GM12878 (cell line): Measurements from ENCODE around the gene CLECL1. TPM values are rescaled to one million over a fixed set of nuclear protein-coding genes. Genes with fewer than 3 reads are reported as not detected.
A peak's percentile ranks its signal among the peaks of the same experiment; 100 is the strongest.

ENCODE experiments used
- ATAC-seq: fragments of 200-7000 bp; cut with Tn5 transposase; 3 replicates; pipeline ENCODE4 v1.9.1; 2020; ENCODE audit warnings: mild to moderate bottlenecking, moderate library complexity
- BruUV-seq: library from RNA; stranded (reverse); fragments of 400-500 nt; replicated peaks from 2 replicates; lab custom pipeline; 2021; lab: Mats Ljungman, UMichigan
- CTCF ChIA-PET: fragments of 300-600 bp; sonication (Branson Sonifier 250); formaldehyde crosslinking; extraction: SDS; loops from one replicate; lab custom pipeline; 2021; ENCODE audit warnings: inconsistent platforms; lab: Yijun Ruan, JAX
- POLR2A ChIA-PET: fragments of 350-600 bp; formaldehyde crosslinking; extraction: SDS; loops from one replicate; lab custom pipeline; 2021; ENCODE audit warnings: inconsistent platforms; lab: Charles Lee
- RAD21 ChIA-PET: fragments of 300-600 bp; sonication (Branson Sonifier 250); formaldehyde crosslinking; loops from one replicate; lab custom pipeline; 2023; ENCODE audit warnings: antibody characterized with exemption; ENCODE audit not compliant: unreplicated experiment; lab: Charles Lee
- SMC1A ChIA-PET: fragments of 300-600 bp; sonication (Branson Sonifier 250); formaldehyde crosslinking; loops from one replicate; lab custom pipeline; 2023; ENCODE audit not compliant: unreplicated experiment, uncharacterized antibody; lab: Charles Lee
- DNase-seq: peaks from one replicate; pipeline ENCODE4 v3.0.0-alpha.2; 2011; ENCODE audit warnings: low read depth, low spot score
- FAIRE-seq: peaks from 3 replicates; lab custom pipeline; 2011; peaks lifted over from hg19 to GRCh38; lab: Jason Lieb, UNC
- H2AFZ ChIP-seq: 2 replicates; pipeline ENCODE4 v1.6.0; 2011; ENCODE audit warnings: low read depth, low read length, control low read depth; ENCODE audit not compliant: control insufficient read depth
- H3K27ac ChIP-seq: 2 replicates; pipeline ENCODE4 v1.5.1; 2011; ENCODE audit warnings: control low read depth; ENCODE audit not compliant: control insufficient read depth, insufficient read depth
- H3K27me3 ChIP-seq, 2 experiments: replicated peaks in 1 of 2; 2 replicates each; pipeline versions ENCODE4 v1.6.0 to v1.6.1; 2011; ENCODE audit warnings: low read length in 1 of 2; ENCODE audit not compliant: control insufficient read depth in 2 of 2, insufficient read depth in 2 of 2
- H3K36me3 ChIP-seq, 2 experiments: 2 replicates each; pipeline ENCODE4 v1.5.1; 2011; ENCODE audit warnings: low read length in 1 of 2; ENCODE audit not compliant: control insufficient read depth in 2 of 2, insufficient read depth in 2 of 2
- H3K4me1 ChIP-seq: 2 replicates; pipeline ENCODE4 v1.6.1; 2011; ENCODE audit warnings: mild to moderate bottlenecking, low read length, moderate library complexity, mixed read lengths; ENCODE audit not compliant: control insufficient read depth, insufficient read depth
- H3K4me2 ChIP-seq: 2 replicates; pipeline ENCODE4 v1.6.0; 2011; ENCODE audit warnings: control low read depth; ENCODE audit not compliant: control insufficient read depth, insufficient read depth
- H3K4me3 ChIP-seq: fragments of 200-600 bp; sonication (generic); 2 replicates; pipeline ENCODE4 v1.5.1; 2016
- H3K79me2 ChIP-seq: 2 replicates; pipeline ENCODE4 v1.6.0; 2011; ENCODE audit warnings: low read length; ENCODE audit not compliant: control insufficient read depth, insufficient read depth
- H3K9ac ChIP-seq: 2 replicates; pipeline ENCODE4 v1.8.0; 2011; ENCODE audit warnings: low read length, control low read depth, mixed read lengths; ENCODE audit not compliant: control insufficient read depth, insufficient read depth
- H3K9me3 ChIP-seq: replicated peaks from 3 replicates; pipeline ENCODE4 v1.5.1; 2011; ENCODE audit warnings: mild to moderate bottlenecking, low read length; ENCODE audit not compliant: control insufficient read depth, insufficient read depth
- H4K20me1 ChIP-seq: 2 replicates; pipeline ENCODE4 v1.6.0; 2011; ENCODE audit not compliant: control insufficient read depth, insufficient read depth
- CBX3 ChIP-seq: fragments of 200-600 bp; sonication (generic); IDR thresholded peaks from 2 replicates; pipeline ENCODE4 v1.6.1; 2016; ENCODE audit warnings: low read depth, borderline replicate concordance
- EED ChIP-seq: sonication (generic); IDR thresholded peaks from 2 replicates; pipeline ENCODE4 v1.6.1; 2016; ENCODE audit warnings: antibody characterized with exemption, low read depth
- FOXM1 ChIP-seq: IDR thresholded peaks from 2 replicates; pipeline ENCODE4 v1.6.1; 2012; ENCODE audit warnings: low read depth, mild to moderate bottlenecking, inconsistent platforms, low read length, moderate library complexity
- MTA3 ChIP-seq: IDR thresholded peaks from 2 replicates; pipeline ENCODE4 v1.6.1; 2012; ENCODE audit warnings: low read length, inconsistent platforms, borderline replicate concordance
- RAD21 ChIP-seq: IDR thresholded peaks from 2 replicates; pipeline ENCODE4 v1.6.1; 2011; ENCODE audit warnings: mild to moderate bottlenecking, low read depth, low read length, moderate library complexity; ENCODE audit not compliant: insufficient read depth
- RUNX3 ChIP-seq: IDR thresholded peaks from 2 replicates; pipeline ENCODE4 v1.6.1; 2012; ENCODE audit warnings: low read length, inconsistent platforms
- SMC3 ChIP-seq: IDR thresholded peaks from 2 replicates; pipeline ENCODE4 v1.6.1; 2011; ENCODE audit warnings: low read length, improper control_type of control experiment, borderline replicate concordance
- STAT3 ChIP-seq: IDR thresholded peaks from 2 replicates; pipeline ENCODE4 v1.6.1; 2011; ENCODE audit warnings: low read depth, low read length, improper control_type of control experiment
- YY1 ChIP-seq: IDR thresholded peaks from 2 replicates; pipeline ENCODE4 v1.6.1; 2011; ENCODE audit warnings: low read depth, mild to moderate bottlenecking, low read length
- WGBS: methylation state at CpG from one replicate; pipeline ENCODE4 v1.1.6; 2016; ENCODE audit warnings: low lambda C conversion rate; ENCODE audit not compliant: insufficient replicate concordance, insufficient coverage; ENCODE audit errors: missing lambda C conversion rate; 5-methylcytosine and 5-hydroxymethylcytosine counted together
- in situ Hi-C: fragments of 300-500 bp; cut with MboI; formaldehyde crosslinking; loops from 9 replicates; pipeline ENCODE4 v1.14.3; 2018; ENCODE audit warnings: mixed read lengths
- intact Hi-C: fragments of 100-400 bp; cut with micrococcal nuclease; formaldehyde crosslinking; loops from one replicate; pipeline ENCODE4 v1.14.2; 2022; ENCODE audit not compliant: unreplicated experiment
- polyA plus RNA-seq, 11 experiments: library from polyadenylated mRNA; depleted of rRNA in 4 of 11; unstranded in 6 of 11; stranded (reverse) in 5 of 11; fragments of >200 nt; fragmentation: Nextera tagmentation in 4 of 11; fragmentation: Illumina TruSeq in 1 of 11; extraction: Ambion mirVana in 4 of 11; extraction: Trizol in 1 of 11; gene quantifications; 1 replicate in 1 of 11; 2 replicates in 10 of 11; pipeline versions ENCODE4 v1.2.1 to v1.2.3, GENCODE V29; 2011 to 2016; ENCODE audit warnings: inconsistent platforms in 2 of 11, missing spikeins in 2 of 11, low read depth in 1 of 11
- total RNA-seq, 4 experiments: library from RNA; depleted of rRNA in 3 of 4; stranded (reverse); fragments of >200 nt in 3 of 4; fragmentation: Illumina TruSeq in 1 of 4; extraction: Trizol in 1 of 4; gene quantifications; 2 replicates each; pipeline versions ENCODE4 v1.2.1 to v1.2.3, GENCODE V29; 2013 to 2021
- TF ChIP-seq, protein P1 (sequence below), 3 experiments: IDR thresholded peaks in 2 of 3; conservative IDR thresholded peaks in 1 of 3; 2 replicates each; pipeline ENCODE4 v1.5.1; 2011; ENCODE audit warnings: low read depth in 3 of 3, low read length in 3 of 3, mild to moderate bottlenecking in 3 of 3, control low read depth in 2 of 3, moderate library complexity in 2 of 3, inconsistent platforms in 1 of 3, mixed read lengths in 1 of 3; ENCODE audit not compliant: control insufficient read depth in 2 of 3, insufficient read depth in 1 of 3; ENCODE audit errors: extremely low read depth in 1 of 3
- TF ChIP-seq, protein P2 (sequence below): IDR thresholded peaks from 2 replicates; pipeline ENCODE4 v1.6.1; 2011; ENCODE audit warnings: mild to moderate bottlenecking, low read depth, low read length, moderate library complexity; ENCODE audit not compliant: insufficient replicate concordance

Gene CLECL1
- total and polyA plus RNA-seq, 10 of the 15 experiments (the other 5 are each of a cell fraction or from before 2014, with no cell fraction given), result 4.6 to 56.5 (median 46.4) TPM

DNA sequence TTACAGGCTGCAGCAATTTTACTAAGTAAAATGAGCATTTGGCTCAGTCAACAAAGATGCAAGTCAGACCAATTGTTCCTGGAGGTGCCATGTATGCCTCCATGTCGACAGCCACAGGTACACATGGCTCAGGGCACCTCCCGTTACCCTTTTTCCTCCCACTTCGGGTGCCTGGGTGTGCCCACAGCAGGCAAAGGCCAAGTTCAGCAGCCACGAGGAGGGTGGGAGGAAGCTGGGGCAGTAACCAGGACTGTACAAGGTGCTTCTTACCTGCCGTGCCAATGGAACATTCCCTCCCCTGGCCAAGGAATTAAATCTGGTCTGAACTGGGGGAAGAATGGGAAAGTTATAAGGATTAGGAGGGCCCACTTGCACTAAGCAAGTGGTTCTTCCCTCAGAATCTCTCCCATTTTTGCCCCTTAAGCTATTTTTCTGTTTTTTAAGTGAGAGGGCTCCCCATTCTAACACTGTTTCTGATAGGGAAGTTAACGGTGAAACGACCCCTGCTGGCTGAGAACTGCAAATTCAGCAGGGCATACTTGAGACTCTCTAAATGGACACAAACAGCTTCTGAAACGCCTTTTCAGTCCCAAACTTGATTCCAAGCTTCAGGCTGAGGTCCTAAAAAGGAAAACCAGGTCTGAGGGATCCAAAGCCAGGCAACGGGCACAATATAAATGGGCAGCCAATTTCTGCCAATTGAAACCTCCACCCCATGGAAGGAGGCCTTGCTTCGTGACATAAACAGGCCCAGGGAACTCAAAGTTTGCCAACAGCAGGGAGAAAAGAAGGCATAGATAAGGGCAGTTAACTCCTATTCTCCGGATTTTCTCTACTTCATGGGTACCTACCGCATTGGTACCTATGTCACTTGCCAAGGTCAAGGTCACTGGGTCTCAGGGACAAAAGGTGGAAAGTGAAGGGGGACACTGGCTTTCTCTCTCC, 24.8 kb downstream of the CLECL1 start:
- 7% methylated on average over 12 of the region's 12 CpGs for WGBS
- CTCF ChIA-PET, result interaction anchor here (0.6 to 9.0 kb wide), 35 partner anchors 8 to 378 kb away, joined by 3 to 159 read pairs (median 4); partner anchors contain the start of gene CLEC2D
- peaks cover 51% of the 10 kb centered on the region for H3K4me1 ChIP-seq
- POLR2A ChIA-PET, result no interaction called here
- peak overlapping the region; percentile 71 for H3K27ac ChIP-seq
- peak; percentile 90 for ATAC-seq
- H4K20me1 ChIP-seq, result no peaks in the 10 kb centered on the region
- peak overlapping the region; percentile 47 for H2AFZ ChIP-seq
- peak; percentile 54 for FAIRE-seq
- H3K9me3 ChIP-seq, result peaks cover 4% of the 10 kb centered on the region
- peak overlapping the region; percentile 56; the same call in 1 of the 2 replicates for H3K9ac ChIP-seq
- SMC1A ChIA-PET, result interaction anchor here (0.7 to 7.8 kb wide), 19 partner anchors 8 to 377 kb away, joined by 3 to 100 read pairs (median 4); partner anchors contain the start of gene CLEC2D
- RAD21 ChIA-PET, result interaction anchor here (0.8 to 4.8 kb wide), 10 partner anchors 10 to 75 kb away, joined by 3 to 32 read pairs (median 6); no protein-coding TSS in a partner anchor
- no peak overlapping the region for H3K4me3 ChIP-seq
- no peaks in the 10 kb centered on the region for H3K36me3 ChIP-seq
- peak overlapping the region; percentile 59 for H3K4me2 ChIP-seq
- H3K27me3 ChIP-seq, result no peaks in the 10 kb centered on the region
- no peak for DNase-seq
- intact Hi-C loops (loop anchor here (1.0 to 2.0 kb wide), 3 partner anchors 39 to 377 kb away; partner anchors contain the start of gene CLEC2D), in situ Hi-C loops (loop anchor here (5.0 kb wide), 1 partner anchor 71 kb away; no protein-coding TSS in a partner anchor)
- peaks cover 2% of the 10 kb centered on the region for H3K79me2 ChIP-seq
- no TSS peak for BruUV-seq
- TF ChIP-seq SMC3 (peak; percentile 87), FOXM1 (peak; percentile 52; the same call in 1 of the 2 replicates), MTA3 (0 out of 2 replicates have a peak, but pooled peaks have one; percentile 59), CBX3 (no peak), STAT3 (no peak), RUNX3 (no peak), RAD21 (peak; percentile 77), EED (0 out of 2 replicates have a peak, but pooled peaks have one; percentile 13), YY1 (peak; percentile 59; the same call in 1 of the 2 replicates)
- TF ChIP-seq, protein P1, sequence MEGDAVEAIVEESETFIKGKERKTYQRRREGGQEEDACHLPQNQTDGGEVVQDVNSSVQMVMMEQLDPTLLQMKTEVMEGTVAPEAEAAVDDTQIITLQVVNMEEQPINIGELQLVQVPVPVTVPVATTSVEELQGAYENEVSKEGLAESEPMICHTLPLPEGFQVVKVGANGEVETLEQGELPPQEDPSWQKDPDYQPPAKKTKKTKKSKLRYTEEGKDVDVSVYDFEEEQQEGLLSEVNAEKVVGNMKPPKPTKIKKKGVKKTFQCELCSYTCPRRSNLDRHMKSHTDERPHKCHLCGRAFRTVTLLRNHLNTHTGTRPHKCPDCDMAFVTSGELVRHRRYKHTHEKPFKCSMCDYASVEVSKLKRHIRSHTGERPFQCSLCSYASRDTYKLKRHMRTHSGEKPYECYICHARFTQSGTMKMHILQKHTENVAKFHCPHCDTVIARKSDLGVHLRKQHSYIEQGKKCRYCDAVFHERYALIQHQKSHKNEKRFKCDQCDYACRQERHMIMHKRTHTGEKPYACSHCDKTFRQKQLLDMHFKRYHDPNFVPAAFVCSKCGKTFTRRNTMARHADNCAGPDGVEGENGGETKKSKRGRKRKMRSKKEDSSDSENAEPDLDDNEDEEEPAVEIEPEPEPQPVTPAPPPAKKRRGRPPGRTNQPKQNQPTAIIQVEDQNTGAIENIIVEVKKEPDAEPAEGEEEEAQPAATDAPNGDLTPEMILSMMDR (IDR thresholded peaks at IDR 0.05 in 2 of 3, conservative IDR thresholded peaks at IDR 0.05 in 1 of 3; ENCODE audit: control insufficient read depth in 2 of 3, extremely low read depth in 1 of 3, insufficient read depth in 1 of 3, low read depth in 3 of 3, low read length in 3 of 3), result peak; percentile 72 to 88 (median 77)
- TF ChIP-seq, protein P2, sequence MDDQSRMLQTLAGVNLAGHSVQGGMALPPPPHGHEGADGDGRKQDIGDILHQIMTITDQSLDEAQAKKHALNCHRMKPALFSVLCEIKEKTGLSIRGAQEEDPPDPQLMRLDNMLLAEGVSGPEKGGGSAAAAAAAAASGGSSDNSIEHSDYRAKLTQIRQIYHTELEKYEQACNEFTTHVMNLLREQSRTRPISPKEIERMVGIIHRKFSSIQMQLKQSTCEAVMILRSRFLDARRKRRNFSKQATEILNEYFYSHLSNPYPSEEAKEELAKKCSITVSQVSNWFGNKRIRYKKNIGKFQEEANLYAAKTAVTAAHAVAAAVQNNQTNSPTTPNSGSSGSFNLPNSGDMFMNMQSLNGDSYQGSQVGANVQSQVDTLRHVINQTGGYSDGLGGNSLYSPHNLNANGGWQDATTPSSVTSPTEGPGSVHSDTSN, result no peak
